Sigmoid colon (tissue), 7 donors: ENCODE measurements around the gene STEAP1B. TPM values are rescaled to one million over a fixed set of nuclear protein-coding genes. Genes with fewer than 3 reads are reported as not detected.

Source experiments
- DNase-seq: peaks from one replicate; pipeline ENCODE4 v3.0.0-alpha.2; 2019
- H3K27ac ChIP-seq, 4 donors: fragments of 200-600 bp; sonication (generic); one replicate each; pipeline ENCODE4 v1.5.1; 2016 to 2019; ENCODE audit warnings: mild to moderate bottlenecking in 1 of 4
- H3K27me3 ChIP-seq, 3 donors: fragments of 200-600 bp; sonication (generic); one replicate each; pipeline ENCODE4 v1.5.1; 2019; ENCODE audit warnings: mild to moderate bottlenecking in 1 of 3
- H3K36me3 ChIP-seq, 4 donors: fragments of 200-600 bp; sonication (generic); one replicate each; pipeline ENCODE4 v1.5.1; 2016 to 2019
- H3K4me1 ChIP-seq, 4 donors: fragments of 200-600 bp; sonication (generic); one replicate each; pipeline ENCODE4 v1.5.1; 2017 to 2019
- H3K4me3 ChIP-seq, 4 donors: fragments of 200-600 bp; sonication (generic); one replicate each; pipeline ENCODE4 v1.5.1; 2017 to 2019; ENCODE audit warnings: mild to moderate bottlenecking in 2 of 4, moderate library complexity in 1 of 4
- H3K9me3 ChIP-seq, 4 donors: fragments of 200-600 bp in 3 of 4; sonication (generic) in 3 of 4; one replicate each; pipeline versions ENCODE4 v1.5.1 to v1.6.1; 2013 to 2019
- EP300 ChIP-seq, 4 donors: sonication (generic); formaldehyde crosslinking; IDR thresholded peaks; one replicate each; pipeline ENCODE4 v1.6.1; 2017; ENCODE audit warnings: antibody characterized with exemption in 4 of 4
- POLR2A ChIP-seq, 2 donors: fragments of 450-650 bp; IDR thresholded peaks; one replicate each; pipeline ENCODE4 v1.6.1; 2016; ENCODE audit warnings: antibody characterized with exemption in 2 of 2, mild to moderate bottlenecking in 2 of 2, moderate library complexity in 2 of 2
- POLR2AphosphoS5 ChIP-seq, 4 donors: sonication (generic); formaldehyde crosslinking; IDR thresholded peaks; one replicate each; pipeline ENCODE4 v1.6.1; 2017; ENCODE audit warnings: antibody characterized with exemption in 4 of 4
- WGBS, 2 donors: extraction: QIAGEN DNeasy Blood & Tissue Kit; methylation state at CpG; one replicate each; pipeline ENCODE4 v1.1.7; 2013; 5-methylcytosine and 5-hydroxymethylcytosine counted together
- intact Hi-C: fragments of 100-400 bp; cut with DNase I; formaldehyde crosslinking; loops from one replicate; pipeline ENCODE4 v1.15.1; 2023
- polyA plus RNA-seq, 3 donors: library from polyadenylated mRNA; stranded (reverse); fragments of 200-250 nt; gene quantifications; one replicate each; pipeline ENCODE4 v1.2.3, GENCODE V29; 2013
- total RNA-seq, 4 donors: library from RNA; depleted of rRNA; stranded (reverse); fragments of >200 nt; gene quantifications; one replicate each; pipeline ENCODE4 v1.1.0, GENCODE V29; 2016
- TF ChIP-seq, protein P1 (sequence below), 4 experiments: fragments of 450-650 bp in 3 of 4; fragments of 200-600 bp in 1 of 4; IDR thresholded peaks; one replicate each; pipeline ENCODE4 v1.5.1; 2016 to 2019; ENCODE audit warnings: antibody characterized with exemption in 4 of 4, mild to moderate bottlenecking in 3 of 4, moderate library complexity in 2 of 4
- donor health status: healthy with polysubstance abuse.
- donor health status: Bipolar disorder and iron deficiency.
- donor health status: healthy.

STEAP1B gene
- total and polyA plus RNA-seq, 7 donors: 0.33 to 2.1 (median 1.3) TPM; not detected in 1

- no peaks in the 10 kb centered on the region for H3K9me3 ChIP-seq
- H3K27me3 ChIP-seq: no peaks in the 10 kb centered on the region
- no peaks in the 10 kb centered on the region for H3K4me1 ChIP-seq
- DNase-seq: no peak
- H3K27ac ChIP-seq: peak overlapping the region in 1 of 4 donors; percentile 2
- TF ChIP-seq POLR2AphosphoS5 (IDR thresholded peaks at IDR 0.05): no peak
- TF ChIP-seq, protein P1, sequence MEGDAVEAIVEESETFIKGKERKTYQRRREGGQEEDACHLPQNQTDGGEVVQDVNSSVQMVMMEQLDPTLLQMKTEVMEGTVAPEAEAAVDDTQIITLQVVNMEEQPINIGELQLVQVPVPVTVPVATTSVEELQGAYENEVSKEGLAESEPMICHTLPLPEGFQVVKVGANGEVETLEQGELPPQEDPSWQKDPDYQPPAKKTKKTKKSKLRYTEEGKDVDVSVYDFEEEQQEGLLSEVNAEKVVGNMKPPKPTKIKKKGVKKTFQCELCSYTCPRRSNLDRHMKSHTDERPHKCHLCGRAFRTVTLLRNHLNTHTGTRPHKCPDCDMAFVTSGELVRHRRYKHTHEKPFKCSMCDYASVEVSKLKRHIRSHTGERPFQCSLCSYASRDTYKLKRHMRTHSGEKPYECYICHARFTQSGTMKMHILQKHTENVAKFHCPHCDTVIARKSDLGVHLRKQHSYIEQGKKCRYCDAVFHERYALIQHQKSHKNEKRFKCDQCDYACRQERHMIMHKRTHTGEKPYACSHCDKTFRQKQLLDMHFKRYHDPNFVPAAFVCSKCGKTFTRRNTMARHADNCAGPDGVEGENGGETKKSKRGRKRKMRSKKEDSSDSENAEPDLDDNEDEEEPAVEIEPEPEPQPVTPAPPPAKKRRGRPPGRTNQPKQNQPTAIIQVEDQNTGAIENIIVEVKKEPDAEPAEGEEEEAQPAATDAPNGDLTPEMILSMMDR (IDR thresholded peaks at IDR 0.05): no peak
- TF ChIP-seq POLR2A (IDR thresholded peaks at IDR 0.05): no peak
- intact Hi-C loops: no loop called here
- 77 to 80% methylated on average over 2 of the region's 2 CpGs for whole genome bisulfite sequencing, 2 donors
- H3K36me3 ChIP-seq: no peaks in the 10 kb centered on the region
- no peak overlapping the region for H3K4me3 ChIP-seq
Observed at GRCh38 chr7:22377703-22378102, 122.3 kb downstream of the STEAP1B start.

DNA sequence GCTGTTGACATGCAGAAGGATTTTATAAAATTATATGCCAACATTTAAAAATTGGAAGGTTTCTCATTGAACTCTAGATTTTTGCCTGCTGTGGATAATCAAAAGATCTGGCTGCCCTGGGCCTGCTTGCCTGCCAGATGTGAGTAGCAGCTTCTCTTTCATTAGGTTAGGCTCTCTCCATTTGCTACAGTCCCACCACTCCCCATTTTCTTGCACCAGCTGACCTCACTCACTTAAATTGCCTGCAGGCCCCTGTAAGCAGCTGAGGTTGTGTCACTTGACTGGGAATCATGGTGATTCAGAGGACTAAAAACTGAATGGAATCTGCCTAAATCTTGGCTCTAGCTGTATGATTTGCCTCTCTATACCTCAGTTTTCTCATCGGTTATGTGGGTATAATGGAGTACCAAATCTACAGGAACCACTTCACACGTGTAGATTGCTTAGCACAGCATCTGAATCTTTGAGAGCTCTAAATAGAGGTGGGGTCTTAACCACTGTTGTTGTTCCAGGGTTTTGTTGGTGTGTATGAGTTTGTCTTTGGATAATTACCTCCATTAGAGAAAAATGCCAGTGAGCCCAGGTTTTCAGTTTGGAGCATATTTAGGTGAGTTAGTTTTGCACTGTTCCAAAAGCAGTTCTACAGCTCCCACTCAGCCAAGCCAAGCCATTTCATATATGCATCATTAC is 124.5 kb downstream of the STEAP1B start:
- no peak for DNase-seq
- TF ChIP-seq POLR2A (IDR thresholded peaks at IDR 0.05): no peak
- TF ChIP-seq, protein P1 (IDR thresholded peaks at IDR 0.05): no peak
- intact Hi-C loops: no loop called here
- Histone ChIP-seq H3K27me3 (no peaks in the 10 kb centered on the region), H3K27ac (no peak overlapping the region), H3K36me3 (no peaks in the 10 kb centered on the region), H3K4me3 (no peak overlapping the region), H3K4me1 (no peaks in the 10 kb centered on the region), H3K9me3 (no peaks in the 10 kb centered on the region)
- 91 to 95% methylated on average over 2 of the region's 2 CpGs for WGBS, 2 donors

GRCh38 chr7:22373911-22374310 is 126.1 kb downstream of the STEAP1B start:
- no peaks in the 10 kb centered on the region for H3K9me3 ChIP-seq
- TF ChIP-seq POLR2A (IDR thresholded peaks at IDR 0.05) (no peak), EP300 (IDR thresholded peaks at IDR 0.05) (no peak), POLR2AphosphoS5 (IDR thresholded peaks at IDR 0.05) (no peak)
- TF ChIP-seq, protein P1 (IDR thresholded peaks at IDR 0.05): no peak
- H3K27ac ChIP-seq: no peak overlapping the region

DNA sequence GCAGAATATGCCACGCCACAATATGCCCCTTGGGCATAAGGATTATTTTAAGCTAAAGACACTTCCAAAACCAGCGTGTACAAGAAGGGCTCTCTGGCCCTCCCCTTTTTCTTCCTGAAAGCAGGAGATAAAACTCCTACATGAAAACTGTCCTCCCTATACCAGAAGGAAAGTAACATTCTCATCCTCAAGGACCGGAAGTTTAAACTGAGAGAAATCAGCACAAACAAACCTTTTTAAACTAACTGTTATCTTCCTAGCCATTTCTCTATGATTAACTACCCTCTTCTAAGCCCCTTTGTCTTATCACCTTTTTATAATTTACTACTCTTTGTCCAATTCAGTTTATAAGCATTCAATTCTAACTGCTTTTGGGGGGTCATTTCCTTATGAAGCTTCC is 126.6 kb downstream of the STEAP1B start:
- Histone ChIP-seq H3K27ac (no peak overlapping the region), H3K4me3 (no peak overlapping the region), H3K36me3 (no peaks in the 10 kb centered on the region), H3K9me3 (no peaks in the 10 kb centered on the region), H3K27me3 (no peaks in the 10 kb centered on the region), H3K4me1 (no peaks in the 10 kb centered on the region)
- WGBS, 2 donors: 36 to 69% methylated on average over 3 of the region's 3 CpGs
- intact Hi-C loops: no loop called here
- DNase-seq: no peak
- no peak for TF ChIP-seq POLR2AphosphoS5 (IDR thresholded peaks at IDR 0.05)
- TF ChIP-seq POLR2A (IDR thresholded peaks at IDR 0.05): no peak
- TF ChIP-seq EP300 (IDR thresholded peaks at IDR 0.05): no peak

More at GRCh38 chr7:22373911-22374310, 126.1 kb downstream of the STEAP1B start:
- Histone ChIP-seq H3K27me3 (no peaks in the 10 kb centered on the region), H3K4me3 (no peak overlapping the region), H3K36me3 (no peaks in the 10 kb centered on the region), H3K4me1 (no peaks in the 10 kb centered on the region)
- no peak for DNase-seq
- intact Hi-C loops: no loop called here
- 53 to 82% methylated on average over 2 of the region's 2 CpGs for WGBS, 2 donors

- no peaks in the 10 kb centered on the region for H3K4me1 ChIP-seq
- 20 to 66% methylated on average over 6 of the region's 6 CpGs for WGBS, 2 donors
- no peaks in the 10 kb centered on the region for H3K27me3 ChIP-seq
- no peaks in the 10 kb centered on the region for H3K9me3 ChIP-seq
- TF ChIP-seq POLR2AphosphoS5 (IDR thresholded peaks at IDR 0.05) (no peak), POLR2A (IDR thresholded peaks at IDR 0.05) (no peak)
- TF ChIP-seq, protein P1 (IDR thresholded peaks at IDR 0.05): no peak
- no peak overlapping the region for H3K27ac ChIP-seq
- H3K4me3 ChIP-seq: no peak overlapping the region
- H3K36me3 ChIP-seq: no peaks in the 10 kb centered on the region
- intact Hi-C loops: no loop called here
- no peak for DNase-seq
Observed at GRCh38 chr7:22372863-22373262, 127.1 kb downstream of the STEAP1B start.
